HepG2 (cell line): ENCODE results near the gene FLYWCH1. TPM values are rescaled to one million over a fixed set of nuclear protein-coding genes. Genes with fewer than 3 reads are reported as not detected.
A peak's percentile ranks its signal among the peaks of the same experiment; 100 is the strongest.

ENCODE experiments used
- BCL3 ChIP-seq: sonication (generic); formaldehyde crosslinking; IDR thresholded peaks from 2 replicates; pipeline ENCODE4 v1.5.1; 2020; ENCODE audit warnings: mild to moderate bottlenecking, missing genetic modification reagents, moderate library complexity
- BCLAF1 ChIP-seq: fragments of 450-650 bp; IDR thresholded peaks from 2 replicates; pipeline ENCODE4 v1.6.1; 2017; ENCODE audit warnings: mild to moderate bottlenecking
- HIVEP1 ChIP-seq: sonication (generic); formaldehyde crosslinking; IDR thresholded peaks from 2 replicates; pipeline ENCODE4 v1.4.0; 2020; ENCODE audit warnings: mild to moderate bottlenecking, missing genetic modification reagents
- HNRNPLL ChIP-seq: fragments of 200-400 bp; formaldehyde crosslinking; IDR thresholded peaks from 2 replicates; pipeline ENCODE4 v1.6.1; 2017; ENCODE audit warnings: mild to moderate bottlenecking, low read depth, low read length; ENCODE audit not compliant: poor library complexity, severe bottlenecking
- MAZ ChIP-seq, 2 experiments: sonication (generic) in 1 of 2; formaldehyde crosslinking in 1 of 2; IDR thresholded peaks; 2 replicates each; pipeline versions ENCODE4 v1.5.0 to v1.6.1; 2012 to 2020; ENCODE audit warnings: low read depth in 2 of 2, mild to moderate bottlenecking in 2 of 2, borderline replicate concordance in 1 of 2, improper control_type of control experiment in 1 of 2, low read length in 1 of 2, missing genetic modification reagents in 1 of 2, moderate library complexity in 1 of 2
- MLXIP ChIP-seq: sonication (generic); formaldehyde crosslinking; IDR thresholded peaks from 2 replicates; pipeline ENCODE4 v1.9.0; 2021; ENCODE audit warnings: missing genetic modification reagents, borderline replicate concordance
- PCBP1 ChIP-seq: fragments of 200-400 bp; formaldehyde crosslinking; IDR thresholded peaks from 2 replicates; pipeline ENCODE4 v1.6.1; 2017; ENCODE audit warnings: mild to moderate bottlenecking, low read depth, low read length, borderline replicate concordance
- RBAK ChIP-seq: sonication (generic); formaldehyde crosslinking; IDR thresholded peaks from 2 replicates; pipeline ENCODE4 v1.5.1; 2020; ENCODE audit warnings: mild to moderate bottlenecking, missing genetic modification reagents
- SP5 ChIP-seq: IDR thresholded peaks from 2 replicates; pipeline ENCODE4 v1.6.1; 2016; ENCODE audit warnings: low read depth, borderline replicate concordance
- SPEN ChIP-seq: sonication (generic); formaldehyde crosslinking; IDR thresholded peaks from 2 replicates; pipeline ENCODE4 v1.5.1; 2020; ENCODE audit warnings: low read depth, mild to moderate bottlenecking, missing genetic modification reagents
- TSC22D2 ChIP-seq: sonication (generic); formaldehyde crosslinking; IDR thresholded peaks from 2 replicates; pipeline ENCODE4 v1.5.1; 2020; ENCODE audit warnings: missing genetic modification reagents, mild to moderate bottlenecking, borderline replicate concordance
- ZBTB26 ChIP-seq: IDR thresholded peaks from 2 replicates; pipeline ENCODE4 v1.6.1; 2016; ENCODE audit warnings: missing compliant biosample characterization, missing genetic modification reagents, borderline replicate concordance
- ZFP62 ChIP-seq: sonication (generic); formaldehyde crosslinking; IDR thresholded peaks from 2 replicates; pipeline ENCODE4 v1.4.0; 2020; ENCODE audit warnings: missing genetic modification reagents
- ZNF33A ChIP-seq: sonication (generic); formaldehyde crosslinking; IDR thresholded peaks from 2 replicates; pipeline ENCODE4 v1.5.1; 2020; ENCODE audit warnings: missing genetic modification reagents, mild to moderate bottlenecking, moderate library complexity, borderline replicate concordance
- ZNF513 ChIP-seq: sonication (generic); formaldehyde crosslinking; conservative IDR thresholded peaks from 2 replicates; pipeline ENCODE4 v1.5.0; 2020; ENCODE audit warnings: missing genetic modification reagents
- ZNF670 ChIP-seq: sonication (generic); formaldehyde crosslinking; IDR thresholded peaks from 2 replicates; pipeline ENCODE4 v1.8.0; 2022; ENCODE audit warnings: mild to moderate bottlenecking, missing genetic modification reagents, borderline replicate concordance
- ZNF891 ChIP-seq: sonication (generic); formaldehyde crosslinking; IDR thresholded peaks from 2 replicates; pipeline ENCODE4 v1.5.0; 2020; ENCODE audit warnings: mild to moderate bottlenecking, missing genetic modification reagents
- polyA plus RNA-seq, 8 experiments: library from polyadenylated mRNA; depleted of rRNA in 3 of 8; stranded (reverse) in 7 of 8; unstranded in 1 of 8; fragments of >200 nt; fragmentation: Illumina TruSeq in 4 of 8; extraction: Trizol in 4 of 8; gene quantifications; 2 replicates each; pipeline versions ENCODE4 v1.2.1 to v1.2.3, GENCODE V29; 2011 to 2016; ENCODE audit warnings: low read depth in 4 of 8, missing spikeins in 1 of 8, mixed read lengths in 1 of 8; ENCODE audit not compliant: insufficient read depth in 1 of 8
- total RNA-seq, 5 experiments: library from RNA; depleted of rRNA; stranded (reverse); fragments of >200 nt; fragmentation: Illumina TruSeq; extraction: Trizol; gene quantifications; 2 replicates each; pipeline ENCODE4 v1.2.3, GENCODE V29; 2016; ENCODE audit warnings: low read depth in 1 of 5

Gene FLYWCH1
- total and polyA plus RNA-seq, 2 of the 13 experiments (the other 11 are each of a cell fraction or from before 2014, with no cell fraction given): 7.3 to 12.4 TPM

GRCh38 chr16:2963723-2964474 lies 52.2 kb downstream of the FLYWCH1 start, which contains the start of gene KREMEN2 (continued):
- TF ChIP-seq HNRNPLL (peak; percentile 39), ZFP62 (no peak), BCLAF1 (no peak), SPEN (CRISPR knock-in tag) (0 out of 2 replicates have a peak, but pooled peaks have one; percentile 43), MAZ (IDR thresholded peaks at IDR 0.05; ENCODE audit: borderline replicate concordance, low read depth, low read length) (no peak), MAZ (CRISPR knock-in tag; IDR thresholded peaks at IDR 0.05; ENCODE audit: low read depth) (peak; percentile 61), BCL3 (CRISPR knock-in tag) (peak; percentile 34; the same call in 1 of the 2 replicates), SP5 (CRISPR knock-in tag) (peak; percentile 23; the same call in 1 of the 2 replicates), ZNF670 (CRISPR knock-in tag) (peak; percentile 79; the same call in 1 of the 2 replicates), RBAK (CRISPR knock-in tag) (no peak), ZNF513 (CRISPR knock-in tag) (no peak), ZNF33A (CRISPR knock-in tag) (0 out of 2 replicates have a peak, but pooled peaks have one; percentile 35), PCBP1 (peak; percentile 72; the same call in 1 of the 2 replicates), TSC22D2 (CRISPR knock-in tag) (0 out of 2 replicates have a peak, but pooled peaks have one; percentile 31), MLXIP (no peak), ZNF891 (CRISPR knock-in tag) (no peak), ZBTB26 (CRISPR knock-in tag) (peak; percentile 13; the same call in 1 of the 2 replicates), HIVEP1 (0 out of 2 replicates have a peak, but pooled peaks have one; percentile 49)
